ENCODE data around the gene SEC24D. TPM values are rescaled to one million over a fixed set of nuclear protein-coding genes. Genes with fewer than 3 reads are reported as not detected.

The SEC24D gene
- total RNA-seq, 1 experiment from 2014 or later, result 35.8 TPM

DNA sequence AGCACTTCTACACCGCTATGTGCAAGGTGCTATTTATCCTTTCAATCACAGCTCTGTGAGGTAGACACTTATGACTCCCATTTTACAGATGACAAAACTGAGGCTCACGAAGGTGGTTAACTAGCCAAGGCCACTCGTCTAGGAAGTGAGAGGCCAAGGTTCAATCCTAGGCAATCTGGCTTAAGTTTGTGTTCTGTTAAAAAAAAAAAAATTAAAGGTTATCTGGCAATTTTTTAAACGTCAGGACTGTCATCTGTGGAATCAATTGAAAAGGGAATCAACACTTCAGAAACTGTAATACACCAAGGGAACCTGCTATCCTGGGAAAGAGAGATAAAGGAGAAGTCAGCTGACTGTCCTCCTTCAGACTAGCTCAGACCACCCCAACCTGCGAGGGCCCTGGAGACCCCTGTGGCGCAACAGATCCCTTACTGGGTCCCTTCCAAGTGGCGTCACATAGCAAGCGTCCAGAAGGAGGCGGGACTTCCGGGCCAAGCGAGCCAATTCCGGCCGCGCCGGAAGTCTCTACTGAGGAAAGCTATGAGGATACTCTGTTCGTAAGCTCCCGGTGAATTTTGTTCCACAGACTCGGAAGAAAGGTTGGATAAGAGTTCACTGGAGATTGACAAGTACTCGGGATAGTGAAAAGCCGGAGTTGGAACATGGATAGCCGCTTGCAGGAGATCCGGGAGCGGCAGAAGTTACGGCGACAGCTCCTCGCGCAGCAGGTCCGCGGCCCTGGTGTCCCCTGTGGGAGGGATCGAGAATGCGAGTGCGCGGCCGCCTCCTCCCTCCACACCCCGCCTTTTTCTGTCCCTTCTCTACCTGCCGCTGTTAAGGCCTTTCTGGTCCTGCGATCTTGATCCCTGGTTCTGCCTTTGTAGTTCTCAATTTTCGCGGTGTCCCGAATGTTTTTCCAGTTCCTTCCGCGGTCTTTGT, 150.8 kb downstream of the SEC24D start, which contains the start of gene METTL14:
METTL14 (plus strand) TSS at position 520 of the 939 bp plus-strand sequence; CDS start at position 663, 143 bp downstream.
- CTCF ChIA-PET, result no interaction called here

GRCh38 chr4:118683513-118683912, 152.4 kb downstream of the SEC24D start:
- no peaks in the 10 kb centered on the region for H3K9me3 ChIP-seq (ENCODE audit: low read depth, low read length, poor library complexity, severe bottlenecking)
- TF ChIP-seq, protein P1, sequence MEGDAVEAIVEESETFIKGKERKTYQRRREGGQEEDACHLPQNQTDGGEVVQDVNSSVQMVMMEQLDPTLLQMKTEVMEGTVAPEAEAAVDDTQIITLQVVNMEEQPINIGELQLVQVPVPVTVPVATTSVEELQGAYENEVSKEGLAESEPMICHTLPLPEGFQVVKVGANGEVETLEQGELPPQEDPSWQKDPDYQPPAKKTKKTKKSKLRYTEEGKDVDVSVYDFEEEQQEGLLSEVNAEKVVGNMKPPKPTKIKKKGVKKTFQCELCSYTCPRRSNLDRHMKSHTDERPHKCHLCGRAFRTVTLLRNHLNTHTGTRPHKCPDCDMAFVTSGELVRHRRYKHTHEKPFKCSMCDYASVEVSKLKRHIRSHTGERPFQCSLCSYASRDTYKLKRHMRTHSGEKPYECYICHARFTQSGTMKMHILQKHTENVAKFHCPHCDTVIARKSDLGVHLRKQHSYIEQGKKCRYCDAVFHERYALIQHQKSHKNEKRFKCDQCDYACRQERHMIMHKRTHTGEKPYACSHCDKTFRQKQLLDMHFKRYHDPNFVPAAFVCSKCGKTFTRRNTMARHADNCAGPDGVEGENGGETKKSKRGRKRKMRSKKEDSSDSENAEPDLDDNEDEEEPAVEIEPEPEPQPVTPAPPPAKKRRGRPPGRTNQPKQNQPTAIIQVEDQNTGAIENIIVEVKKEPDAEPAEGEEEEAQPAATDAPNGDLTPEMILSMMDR (conservative IDR thresholded peaks at IDR 0.05; ENCODE audit: low read depth, low read length), result no peak
- no peak for TF ChIP-seq EZH2 (IDR thresholded peaks at IDR 0.05; ENCODE audit: borderline replicate concordance, low read depth, low read length, poor library complexity, severe bottlenecking)
- peak; percentile 31 for DNase-seq (ENCODE audit: low spot score)
- intact Hi-C loops (cut with micrococcal nuclease; ENCODE audit: unreplicated experiment), result no loop called here
- POLR2A ChIA-PET (ENCODE audit: low non-redundant PET), result no interaction called here
- H3K27me3 ChIP-seq (replicated peaks; ENCODE audit: insufficient read depth, low read depth, low read length, poor library complexity), result no peaks in the 10 kb centered on the region
- H3K4me3 ChIP-seq (ENCODE audit: low read depth, low read length, poor library complexity, severe bottlenecking), result no peak overlapping the region
- H3K4me1 ChIP-seq (ENCODE audit: insufficient read depth, low read length, poor library complexity, severe bottlenecking), result peaks cover 12% of the 10 kb centered on the region
- no TSS peak for BruUV-seq (replicated peaks)
- CTCF ChIA-PET, result interaction anchor here (1.9 kb wide), 1 partner anchor 260 kb away, joined by 7 read pairs; no protein-coding TSS in a partner anchor
- H3K27ac ChIP-seq (ENCODE audit: low read depth, low read length, poor library complexity, severe bottlenecking), result no peak overlapping the region
- peaks cover 8% of the 10 kb centered on the region for H3K36me3 ChIP-seq (ENCODE audit: insufficient read depth, low read length, poor library complexity, severe bottlenecking)

More for the DNA sequence above, 150.8 kb downstream of the SEC24D start, which contains the start of gene METTL14:
- BruUV-seq (replicated peaks), result TSS peak; percentile 86
- peak within 1 kb of the TSS; percentile 80 for H3K27ac ChIP-seq (ENCODE audit: low read depth, low read length, poor library complexity, severe bottlenecking)
- peaks cover 12% of the 10 kb centered on the region for H3K4me1 ChIP-seq (ENCODE audit: insufficient read depth, low read length, poor library complexity, severe bottlenecking)
- peak within 1 kb of the TSS; percentile 68 for H3K4me3 ChIP-seq (ENCODE audit: low read depth, low read length, poor library complexity, severe bottlenecking)
- H3K36me3 ChIP-seq (ENCODE audit: insufficient read depth, low read length, poor library complexity, severe bottlenecking), result peaks cover 24% of the 10 kb centered on the region
- POLR2A ChIA-PET (ENCODE audit: low non-redundant PET), result no interaction called here
- peak; percentile 96 for DNase-seq (ENCODE audit: low spot score)
- no peaks in the 10 kb centered on the region for H3K9me3 ChIP-seq (ENCODE audit: low read depth, low read length, poor library complexity, severe bottlenecking)
- intact Hi-C loops (cut with micrococcal nuclease; ENCODE audit: unreplicated experiment), result no loop called here
- no peaks in the 10 kb centered on the region for H3K27me3 ChIP-seq (replicated peaks; ENCODE audit: insufficient read depth, low read depth, low read length, poor library complexity)
- TF ChIP-seq, protein P1 (conservative IDR thresholded peaks at IDR 0.05; ENCODE audit: low read depth, low read length), result no peak

DNA sequence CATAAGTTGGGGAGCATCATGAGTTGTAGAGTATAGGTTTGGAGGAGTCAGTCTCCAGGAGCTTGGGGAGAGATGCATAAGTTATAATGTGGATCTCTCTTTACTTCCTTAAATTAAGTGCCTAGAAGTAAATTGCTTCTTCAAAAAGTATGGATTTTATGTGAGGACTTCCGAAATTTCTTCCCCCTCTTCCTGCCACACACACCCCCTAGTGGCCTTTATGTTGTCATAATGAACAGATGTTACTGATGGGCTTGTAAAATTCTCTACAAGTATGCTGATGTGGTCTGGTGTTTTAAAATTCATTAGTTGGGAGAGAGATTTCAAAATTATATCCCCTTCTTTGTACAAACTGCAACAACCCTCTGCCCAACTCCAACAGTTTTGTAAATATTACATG, 153.0 kb downstream of the SEC24D start:
- ChIA-PET POLR2A (ENCODE audit: low non-redundant PET) (no interaction called here), CTCF (interaction anchor here (1.9 kb wide), 1 partner anchor 259 kb away, joined by 7 read pairs; no protein-coding TSS in a partner anchor)
- H3K4me1 ChIP-seq (ENCODE audit: insufficient read depth, low read length, poor library complexity, severe bottlenecking), result peaks cover 12% of the 10 kb centered on the region
- H3K4me3 ChIP-seq (ENCODE audit: low read depth, low read length, poor library complexity, severe bottlenecking), result no peak overlapping the region
- TF ChIP-seq EZH2 (IDR thresholded peaks at IDR 0.05; ENCODE audit: borderline replicate concordance, low read depth, low read length, poor library complexity, severe bottlenecking), result no peak
- TF ChIP-seq, protein P1 (conservative IDR thresholded peaks at IDR 0.05; ENCODE audit: low read depth, low read length), result peak; percentile 72
- H3K9me3 ChIP-seq (ENCODE audit: low read depth, low read length, poor library complexity, severe bottlenecking), result no peaks in the 10 kb centered on the region
- BruUV-seq (replicated peaks), result no TSS peak
- peak; percentile 74 for DNase-seq (ENCODE audit: low spot score)
- intact Hi-C loops (cut with micrococcal nuclease; ENCODE audit: unreplicated experiment), result no loop called here
- no peak overlapping the region for H3K27ac ChIP-seq (ENCODE audit: low read depth, low read length, poor library complexity, severe bottlenecking)
- peaks cover 3% of the 10 kb centered on the region for H3K36me3 ChIP-seq (ENCODE audit: insufficient read depth, low read length, poor library complexity, severe bottlenecking)
- no peaks in the 10 kb centered on the region for H3K27me3 ChIP-seq (replicated peaks; ENCODE audit: insufficient read depth, low read depth, low read length, poor library complexity)

Measured in A673 (cell line).